ES-I3 (cell line): ENCODE measurements around the gene MYEOV.

Experiments used
- H3K36me3 ChIP-seq: 2 replicates; pipeline ENCODE4 v1.6.1; 2013; ENCODE audit warnings: mild to moderate bottlenecking, low read length, control low read depth, moderate library complexity; ENCODE audit not compliant: insufficient read depth
- H3K4me1 ChIP-seq: 2 replicates; pipeline ENCODE4 v1.6.1; 2013; ENCODE audit warnings: mild to moderate bottlenecking, control low read depth, low read length; ENCODE audit not compliant: insufficient read depth
- H3K9ac ChIP-seq: 2 replicates; pipeline ENCODE4 v1.6.1; 2013; ENCODE audit warnings: low read depth, mild to moderate bottlenecking, low read length, moderate library complexity
- H3K9me3 ChIP-seq: 2 replicates; pipeline ENCODE4 v1.6.1; 2013; ENCODE audit warnings: mild to moderate bottlenecking, low read length, moderate library complexity; ENCODE audit not compliant: control insufficient read depth, insufficient read depth

The MYEOV gene

DNA sequence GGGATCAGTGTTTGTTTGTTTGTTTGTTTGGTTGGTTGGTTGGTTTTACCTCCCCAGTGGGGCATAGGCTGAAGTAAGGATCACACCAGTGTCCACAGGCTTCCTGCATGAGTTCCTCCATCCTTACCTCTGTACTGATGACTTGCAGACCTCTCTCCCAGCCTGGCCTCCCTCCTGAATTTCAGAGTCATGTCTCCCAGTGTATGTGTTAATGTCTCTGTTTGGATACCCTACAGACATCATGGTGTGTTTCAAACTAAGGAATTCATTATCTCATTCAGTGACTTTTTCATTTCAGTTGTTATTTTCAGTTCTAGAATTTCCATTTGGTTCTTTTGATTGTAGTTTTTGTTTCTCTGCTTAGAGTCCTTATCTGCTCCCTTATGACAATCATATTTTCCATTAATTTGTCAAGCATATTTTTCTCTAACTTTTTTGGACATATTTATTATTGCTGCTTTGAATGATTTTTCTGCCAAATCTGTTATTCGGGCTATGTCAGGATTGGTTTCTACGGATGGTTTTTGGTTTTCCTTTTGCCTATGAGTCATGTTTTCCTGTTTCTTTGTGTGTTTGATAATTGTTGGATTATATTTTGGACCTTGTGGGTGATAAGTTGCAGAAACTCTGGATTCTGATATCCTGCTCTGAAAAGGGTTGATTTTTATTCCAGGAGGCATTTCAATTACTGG, 23.6 kb downstream of the MYEOV start:
- Histone ChIP-seq H3K9ac (no peak overlapping the region), H3K9me3 (no peaks in the 10 kb centered on the region), H3K4me1 (no peaks in the 10 kb centered on the region; the same call in 1 of the 2 replicates), H3K36me3 (no peaks in the 10 kb centered on the region)

DNA sequence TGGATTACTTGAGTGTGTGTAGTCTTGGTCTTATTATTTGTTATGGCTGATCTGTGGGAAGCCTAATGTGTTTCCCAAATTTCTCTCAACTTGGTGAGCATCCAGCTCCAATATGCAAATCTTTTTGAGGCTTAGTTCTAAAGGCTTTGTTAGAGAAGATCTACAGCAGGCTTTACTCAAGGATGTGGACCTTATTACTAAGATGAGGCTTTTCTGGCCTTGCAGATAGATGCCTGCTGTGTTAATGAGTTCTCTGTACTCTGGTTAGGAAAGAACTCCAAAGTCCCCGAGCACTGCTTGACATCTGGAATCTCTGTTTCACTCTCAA, 24.1 kb downstream of the MYEOV start:
- Histone ChIP-seq H3K4me1 (no peaks in the 10 kb centered on the region; the same call in 1 of the 2 replicates), H3K9ac (no peak overlapping the region), H3K36me3 (no peaks in the 10 kb centered on the region), H3K9me3 (no peaks in the 10 kb centered on the region)

GRCh38 chr11:69319255-69320106, 25.5 kb downstream of the MYEOV start:
- Histone ChIP-seq H3K9ac (no peak overlapping the region), H3K36me3 (no peaks in the 10 kb centered on the region), H3K4me1 (no peaks in the 10 kb centered on the region; the same call in 1 of the 2 replicates), H3K9me3 (no peaks in the 10 kb centered on the region)

- no peaks in the 10 kb centered on the region; the same call in 1 of the 2 replicates for H3K4me1 ChIP-seq
- no peaks in the 10 kb centered on the region for H3K9me3 ChIP-seq
- no peaks in the 10 kb centered on the region for H3K36me3 ChIP-seq
- no peak overlapping the region for H3K9ac ChIP-seq
Observed at GRCh38 chr11:69320326-69320725, 26.4 kb downstream of the MYEOV start.

- no peaks in the 10 kb centered on the region for H3K36me3 ChIP-seq
Observed at GRCh38 chr11:69320756-69321741, 27.1 kb downstream of the MYEOV start.

GRCh38 chr11:69321877-69322361, 28.0 kb downstream of the MYEOV start:
- H3K36me3 ChIP-seq, result no peaks in the 10 kb centered on the region
- H3K9me3 ChIP-seq, result no peaks in the 10 kb centered on the region
- no peak overlapping the region for H3K9ac ChIP-seq
- H3K4me1 ChIP-seq, result no peaks in the 10 kb centered on the region; the same call in 1 of the 2 replicates

More at GRCh38 chr11:69320756-69321741, 27.1 kb downstream of the MYEOV start:
- Histone ChIP-seq H3K9ac (no peak overlapping the region), H3K9me3 (no peaks in the 10 kb centered on the region), H3K4me1 (no peaks in the 10 kb centered on the region; the same call in 1 of the 2 replicates)

GRCh38 chr11:69325446-69325845, 31.5 kb downstream of the MYEOV start:
- Histone ChIP-seq H3K9me3 (no peaks in the 10 kb centered on the region), H3K36me3 (no peaks in the 10 kb centered on the region)

DNA sequence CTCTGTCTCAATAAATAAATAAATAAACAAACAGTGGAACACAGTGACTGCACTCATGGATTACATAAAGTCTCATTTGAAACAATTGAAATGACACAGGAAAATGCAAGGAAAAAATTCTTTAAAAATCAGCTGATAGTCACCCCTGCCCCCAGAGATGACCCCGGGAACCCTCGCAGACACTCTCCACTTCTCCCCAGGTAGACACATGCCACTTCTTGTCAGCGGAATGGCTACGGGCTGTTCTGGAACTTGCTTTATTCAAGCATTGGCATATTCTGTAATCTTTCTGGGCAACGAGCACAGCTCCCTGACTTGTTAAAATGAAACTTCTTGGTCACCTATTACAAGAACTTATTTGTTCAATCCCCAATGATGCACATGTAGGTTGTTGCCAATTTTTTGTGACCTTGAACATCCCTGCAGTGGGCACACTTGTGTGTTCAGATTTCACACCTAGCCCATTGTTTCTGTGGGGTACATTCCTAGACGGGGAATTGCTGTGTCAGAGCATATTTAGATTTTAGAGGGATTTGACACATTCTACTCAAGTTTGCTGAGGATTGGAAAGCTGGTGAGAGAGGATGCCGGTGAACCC, 32.8 kb downstream of the MYEOV start:
- Histone ChIP-seq H3K9me3 (no peaks in the 10 kb centered on the region), H3K36me3 (no peaks in the 10 kb centered on the region), H3K9ac (no peak overlapping the region), H3K4me1 (no peaks in the 10 kb centered on the region; the same call in 1 of the 2 replicates)

More at GRCh38 chr11:69325446-69325845, 31.5 kb downstream of the MYEOV start:
- H3K4me1 ChIP-seq, result no peaks in the 10 kb centered on the region; the same call in 1 of the 2 replicates
- H3K9ac ChIP-seq, result no peak overlapping the region

DNA sequence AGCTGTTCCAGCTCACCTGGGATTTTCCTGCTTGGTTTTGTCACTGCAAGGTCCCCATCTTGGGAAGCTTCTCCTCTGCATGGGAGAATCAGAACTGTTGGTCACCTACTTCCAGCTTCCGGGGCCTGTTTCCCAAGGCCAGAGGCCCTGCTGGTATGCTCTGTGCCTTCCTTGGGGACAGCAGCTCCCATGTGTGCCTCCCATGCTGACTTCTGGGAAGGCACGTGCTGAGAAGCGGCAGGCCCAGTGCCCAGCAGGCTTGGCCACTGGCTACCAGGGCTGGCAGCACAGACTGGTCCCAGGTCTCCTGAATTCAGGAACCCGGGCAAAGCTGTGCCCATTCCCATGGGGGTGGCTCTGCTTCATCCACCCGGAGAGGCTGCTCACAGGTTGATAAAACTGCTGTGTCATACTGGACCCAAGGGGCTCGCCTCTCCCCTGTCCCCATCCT, 33.8 kb downstream of the MYEOV start:
- no peak overlapping the region for H3K9ac ChIP-seq
- no peaks in the 10 kb centered on the region for H3K36me3 ChIP-seq
- H3K9me3 ChIP-seq, result no peaks in the 10 kb centered on the region
- H3K4me1 ChIP-seq, result no peaks in the 10 kb centered on the region

- Histone ChIP-seq H3K9me3 (no peaks in the 10 kb centered on the region), H3K36me3 (no peaks in the 10 kb centered on the region), H3K4me1 (no peaks in the 10 kb centered on the region), H3K9ac (no peak overlapping the region)
Observed at GRCh38 chr11:69328231-69328630, 34.3 kb downstream of the MYEOV start.

DNA sequence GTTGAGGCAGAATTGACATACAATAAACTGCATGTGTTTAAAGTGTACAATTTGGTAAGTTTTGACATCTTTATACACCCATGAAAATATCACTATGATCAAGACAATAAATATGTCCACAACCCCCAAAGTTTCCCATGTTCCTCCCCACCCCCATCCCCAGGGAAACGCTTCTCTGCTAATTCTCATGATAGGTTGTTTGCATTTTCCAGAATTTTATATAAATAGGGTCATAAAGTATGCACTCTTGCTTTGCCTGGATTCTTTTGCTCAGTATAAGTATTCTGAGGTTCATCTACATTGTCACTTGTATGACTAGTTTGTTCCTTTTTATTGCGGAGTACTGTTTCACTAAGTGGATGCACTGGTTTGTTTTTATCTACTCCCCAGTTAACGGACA, 35.6 kb downstream of the MYEOV start:
- Histone ChIP-seq H3K9ac (no peak overlapping the region), H3K9me3 (no peaks in the 10 kb centered on the region), H3K4me1 (no peaks in the 10 kb centered on the region), H3K36me3 (no peaks in the 10 kb centered on the region)

DNA sequence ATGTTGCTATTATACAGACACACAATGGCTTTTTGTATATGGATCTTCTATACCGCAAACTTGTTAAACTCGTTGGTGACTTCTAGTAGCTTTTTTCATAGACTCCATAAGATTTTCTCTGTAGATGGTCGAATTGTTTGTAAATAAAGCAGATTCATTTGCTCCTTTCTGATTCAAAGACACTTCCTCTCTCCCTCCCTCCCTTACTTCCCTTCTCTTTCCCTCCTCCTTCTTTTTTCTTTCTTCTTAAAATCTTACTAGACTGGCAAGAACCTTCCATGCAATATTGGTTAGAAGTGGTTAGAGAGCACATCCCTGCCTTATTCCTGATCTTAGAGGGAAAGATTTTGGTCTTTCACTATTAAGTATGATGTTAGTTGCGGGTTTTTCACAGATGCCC, 36.4 kb downstream of the MYEOV start:
- no peak overlapping the region for H3K9ac ChIP-seq
- 0 out of 2 replicates have a peak, but pooled peaks cover 3% of the 10 kb centered on the region for H3K4me1 ChIP-seq
- H3K36me3 ChIP-seq, result no peaks in the 10 kb centered on the region
- no peaks in the 10 kb centered on the region for H3K9me3 ChIP-seq

GRCh38 chr11:69333149-69333710, 39.3 kb downstream of the MYEOV start:
- H3K9ac ChIP-seq, result no peak overlapping the region
- no peaks in the 10 kb centered on the region for H3K9me3 ChIP-seq
- H3K36me3 ChIP-seq, result no peaks in the 10 kb centered on the region
- 0 out of 2 replicates have a peak, but pooled peaks cover 3% of the 10 kb centered on the region for H3K4me1 ChIP-seq
